ENCODE measurements around the gene ANP32B.

- no peak for TF ChIP-seq TEAD4 (IDR thresholded peaks at IDR 0.05; ENCODE audit: borderline replicate concordance, insufficient read depth)
- TF ChIP-seq, protein P1, sequence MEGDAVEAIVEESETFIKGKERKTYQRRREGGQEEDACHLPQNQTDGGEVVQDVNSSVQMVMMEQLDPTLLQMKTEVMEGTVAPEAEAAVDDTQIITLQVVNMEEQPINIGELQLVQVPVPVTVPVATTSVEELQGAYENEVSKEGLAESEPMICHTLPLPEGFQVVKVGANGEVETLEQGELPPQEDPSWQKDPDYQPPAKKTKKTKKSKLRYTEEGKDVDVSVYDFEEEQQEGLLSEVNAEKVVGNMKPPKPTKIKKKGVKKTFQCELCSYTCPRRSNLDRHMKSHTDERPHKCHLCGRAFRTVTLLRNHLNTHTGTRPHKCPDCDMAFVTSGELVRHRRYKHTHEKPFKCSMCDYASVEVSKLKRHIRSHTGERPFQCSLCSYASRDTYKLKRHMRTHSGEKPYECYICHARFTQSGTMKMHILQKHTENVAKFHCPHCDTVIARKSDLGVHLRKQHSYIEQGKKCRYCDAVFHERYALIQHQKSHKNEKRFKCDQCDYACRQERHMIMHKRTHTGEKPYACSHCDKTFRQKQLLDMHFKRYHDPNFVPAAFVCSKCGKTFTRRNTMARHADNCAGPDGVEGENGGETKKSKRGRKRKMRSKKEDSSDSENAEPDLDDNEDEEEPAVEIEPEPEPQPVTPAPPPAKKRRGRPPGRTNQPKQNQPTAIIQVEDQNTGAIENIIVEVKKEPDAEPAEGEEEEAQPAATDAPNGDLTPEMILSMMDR (IDR thresholded peaks at IDR 0.05), result no peak
- no peak for TF ChIP-seq RAD21 (IDR thresholded peaks at IDR 0.05; ENCODE audit: low read length)
- no peak for TF ChIP-seq JUND (IDR thresholded peaks at IDR 0.05)
- TF ChIP-seq EP300 (IDR thresholded peaks at IDR 0.05; ENCODE audit: borderline replicate concordance in 1 of 2, low read depth in 1 of 2, low read length in 1 of 2), result no peak
- no peak for TF ChIP-seq ELF1 (IDR thresholded peaks at IDR 0.05)
- no peak for TF ChIP-seq RFX5 (IDR thresholded peaks at IDR 0.05; ENCODE audit: low read length)
- no peak for TF ChIP-seq TAF1 (IDR thresholded peaks at IDR 0.05; ENCODE audit: borderline replicate concordance, low read depth, low read length)
- TF ChIP-seq USF2 (IDR thresholded peaks at IDR 0.05; ENCODE audit: borderline replicate concordance, low read depth, low read length), result no peak
- TF ChIP-seq, protein P2, sequence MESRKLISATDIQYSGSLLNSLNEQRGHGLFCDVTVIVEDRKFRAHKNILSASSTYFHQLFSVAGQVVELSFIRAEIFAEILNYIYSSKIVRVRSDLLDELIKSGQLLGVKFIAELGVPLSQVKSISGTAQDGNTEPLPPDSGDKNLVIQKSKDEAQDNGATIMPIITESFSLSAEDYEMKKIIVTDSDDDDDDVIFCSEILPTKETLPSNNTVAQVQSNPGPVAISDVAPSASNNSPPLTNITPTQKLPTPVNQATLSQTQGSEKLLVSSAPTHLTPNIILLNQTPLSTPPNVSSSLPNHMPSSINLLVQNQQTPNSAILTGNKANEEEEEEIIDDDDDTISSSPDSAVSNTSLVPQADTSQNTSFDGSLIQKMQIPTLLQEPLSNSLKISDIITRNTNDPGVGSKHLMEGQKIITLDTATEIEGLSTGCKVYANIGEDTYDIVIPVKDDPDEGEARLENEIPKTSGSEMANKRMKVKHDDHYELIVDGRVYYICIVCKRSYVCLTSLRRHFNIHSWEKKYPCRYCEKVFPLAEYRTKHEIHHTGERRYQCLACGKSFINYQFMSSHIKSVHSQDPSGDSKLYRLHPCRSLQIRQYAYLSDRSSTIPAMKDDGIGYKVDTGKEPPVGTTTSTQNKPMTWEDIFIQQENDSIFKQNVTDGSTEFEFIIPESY (IDR thresholded peaks at IDR 0.05; ENCODE audit: borderline replicate concordance, low read depth), result no peak
- TF ChIP-seq POLR2AphosphoS5 (IDR thresholded peaks at IDR 0.05; ENCODE audit: low read depth, low read length), result no peak
- TF ChIP-seq YY1 (IDR thresholded peaks at IDR 0.05; ENCODE audit: low read depth), result no peak
- no peak for TF ChIP-seq GABPA (IDR thresholded peaks at IDR 0.05; ENCODE audit: low read depth)
Observed at GRCh38 chr9:97987487-97987886, 4.3 kb downstream of the ANP32B start.

Data from SK-N-SH (cell line).